Loucy (cell line): ENCODE measurements around the gene FITM2.

Experiments
- EZH2phosphoT487 ChIP-seq: fragments of 200-600 bp; IDR thresholded peaks from 2 replicates; pipeline ENCODE4 v1.6.1; 2018; ENCODE audit warnings: antibody characterized with exemption, mild to moderate bottlenecking, moderate library complexity, borderline replicate concordance
- TF ChIP-seq, protein P1 (sequence below): fragments of 200-600 bp; sonication (generic); conservative IDR thresholded peaks from 2 replicates; pipeline ENCODE4 v1.5.1; 2014; ENCODE audit warnings: mild to moderate bottlenecking, antibody characterized with exemption, low read length

- TF ChIP-seq, protein P1, sequence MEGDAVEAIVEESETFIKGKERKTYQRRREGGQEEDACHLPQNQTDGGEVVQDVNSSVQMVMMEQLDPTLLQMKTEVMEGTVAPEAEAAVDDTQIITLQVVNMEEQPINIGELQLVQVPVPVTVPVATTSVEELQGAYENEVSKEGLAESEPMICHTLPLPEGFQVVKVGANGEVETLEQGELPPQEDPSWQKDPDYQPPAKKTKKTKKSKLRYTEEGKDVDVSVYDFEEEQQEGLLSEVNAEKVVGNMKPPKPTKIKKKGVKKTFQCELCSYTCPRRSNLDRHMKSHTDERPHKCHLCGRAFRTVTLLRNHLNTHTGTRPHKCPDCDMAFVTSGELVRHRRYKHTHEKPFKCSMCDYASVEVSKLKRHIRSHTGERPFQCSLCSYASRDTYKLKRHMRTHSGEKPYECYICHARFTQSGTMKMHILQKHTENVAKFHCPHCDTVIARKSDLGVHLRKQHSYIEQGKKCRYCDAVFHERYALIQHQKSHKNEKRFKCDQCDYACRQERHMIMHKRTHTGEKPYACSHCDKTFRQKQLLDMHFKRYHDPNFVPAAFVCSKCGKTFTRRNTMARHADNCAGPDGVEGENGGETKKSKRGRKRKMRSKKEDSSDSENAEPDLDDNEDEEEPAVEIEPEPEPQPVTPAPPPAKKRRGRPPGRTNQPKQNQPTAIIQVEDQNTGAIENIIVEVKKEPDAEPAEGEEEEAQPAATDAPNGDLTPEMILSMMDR, result no peak
- TF ChIP-seq EZH2phosphoT487, result no peak
Observed at GRCh38 chr20:44297721-44298120, 13.3 kb downstream of the FITM2 start.
